Measurements from ENCODE around the gene CRYGD.
A peak's percentile ranks its signal among the peaks of the same experiment; 100 is the strongest.
"Not testable (repeated sequence)": the region's sequence is repeated elsewhere in the genome, so short reads cannot be mapped to it uniquely, and the experiment has no call there.

The CRYGD gene

GRCh38 chr2:208130712-208131110, 6.4 kb upstream of the CRYGD start:
- DNase-seq (ENCODE audit: low spot score) (no peak), FAIRE-seq (no peak)

- FAIRE-seq = no peak
- DNase-seq (ENCODE audit: low spot score) = peak; percentile 59
Measured at GRCh38 chr2:208129744-208130711, 5.7 kb upstream of the CRYGD start, which contains the start of gene CRYGC. CRYGC (minus strand) TSS chr2:208129828; CDS start chr2:208129792, 36 bp downstream.

- FAIRE-seq (no peak), DNase-seq (ENCODE audit: low spot score) (no peak)
Measured at GRCh38 chr2:208128136-208128535, 3.8 kb upstream of the CRYGD start.

GRCh38 chr2:208127090-208127489, 2.8 kb upstream of the CRYGD start:
- no peak for FAIRE-seq
- no peak for DNase-seq (ENCODE audit: low spot score)

- FAIRE-seq = no peak
- no peak for DNase-seq (ENCODE audit: low spot score)
Measured at GRCh38 chr2:208125251-208125650, 927 bp upstream of the CRYGD start.

GRCh38 chr2:208122248-208122647, 2.1 kb downstream of the CRYGD start:
- FAIRE-seq (no peak), DNase-seq (ENCODE audit: low spot score) (no peak)

- no peak for FAIRE-seq
Measured at GRCh38 chr2:208118918-208119317, 5.4 kb downstream of the CRYGD start.

GRCh38 chr2:208117390-208117789, 6.9 kb downstream of the CRYGD start:
- FAIRE-seq; DNase-seq (ENCODE audit: low spot score): not testable (repeated sequence)

More at GRCh38 chr2:208118918-208119317, 5.4 kb downstream of the CRYGD start:
- DNase-seq (ENCODE audit: low spot score) = no peak

GRCh38 chr2:208112969-208113368, 11.4 kb downstream of the CRYGD start:
- no peak for FAIRE-seq

GRCh38 chr2:208112273-208112745, 12.0 kb downstream of the CRYGD start:
- FAIRE-seq; DNase-seq (ENCODE audit: low spot score): not testable (repeated sequence)

More at GRCh38 chr2:208112969-208113368, 11.4 kb downstream of the CRYGD start:
- DNase-seq (ENCODE audit: low spot score) = no peak

GRCh38 chr2:208103616-208104015, 20.7 kb downstream of the CRYGD start:
- no peak for FAIRE-seq

GRCh38 chr2:208101716-208102631, 22.4 kb downstream of the CRYGD start:
- FAIRE-seq (no peak), DNase-seq (ENCODE audit: low spot score) (no peak)

More at GRCh38 chr2:208103616-208104015, 20.7 kb downstream of the CRYGD start:
- DNase-seq (ENCODE audit: low spot score) = no peak

GRCh38 chr2:208099682-208100470, 24.4 kb downstream of the CRYGD start:
- no peak for FAIRE-seq
- no peak for DNase-seq (ENCODE audit: low spot score)

- FAIRE-seq; DNase-seq (ENCODE audit: low spot score): not testable (repeated sequence)
Measured at GRCh38 chr2:208098701-208099100, 25.6 kb downstream of the CRYGD start.

GRCh38 chr2:208098267-208098666, 26.1 kb downstream of the CRYGD start:
- FAIRE-seq = no peak
- no peak for DNase-seq (ENCODE audit: low spot score)

- FAIRE-seq (no peak), DNase-seq (ENCODE audit: low spot score) (no peak)
Measured at GRCh38 chr2:208097801-208098200, 26.5 kb downstream of the CRYGD start.

GRCh38 chr2:208097313-208097712, 27.0 kb downstream of the CRYGD start:
- DNase-seq (ENCODE audit: low spot score) (no peak), FAIRE-seq (no peak)

- DNase-seq (ENCODE audit: low spot score) (no peak), FAIRE-seq (no peak)
Measured at GRCh38 chr2:208096080-208096479, 28.2 kb downstream of the CRYGD start.

GRCh38 chr2:208093128-208093527, 31.2 kb downstream of the CRYGD start:
- DNase-seq (ENCODE audit: low spot score) (no peak), FAIRE-seq (no peak)

- no peak for FAIRE-seq
- DNase-seq (ENCODE audit: low spot score) = no peak
Measured at GRCh38 chr2:208092093-208092832, 32.1 kb downstream of the CRYGD start.

Measured in urothelium cell line (cell line).